ENCODE data around the gene CADM4.

DNA sequence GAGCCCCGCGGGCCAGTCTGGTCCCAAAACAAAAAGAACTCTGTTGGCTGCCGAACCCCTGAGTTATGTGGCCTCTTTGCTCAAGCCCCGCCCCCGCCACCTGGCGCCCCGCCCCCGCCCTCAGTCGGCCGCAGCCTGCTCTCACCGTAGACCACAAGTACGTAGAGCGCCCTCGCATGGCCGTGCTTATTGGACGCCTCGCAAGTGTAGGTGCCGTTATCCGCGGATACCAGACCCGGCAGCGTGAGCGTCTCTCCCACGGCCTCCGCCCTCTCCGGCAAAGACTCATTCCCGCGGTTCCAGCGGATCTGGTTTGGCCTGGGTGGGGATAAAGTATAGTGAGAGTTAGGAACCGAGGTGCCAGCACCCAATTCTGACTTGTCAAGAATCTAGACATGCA, 14.7 kb downstream of the CADM4 start:
- TF ChIP-seq POLR2A (IDR thresholded peaks at IDR 0.05): no peak
- TF ChIP-seq, protein P1, sequence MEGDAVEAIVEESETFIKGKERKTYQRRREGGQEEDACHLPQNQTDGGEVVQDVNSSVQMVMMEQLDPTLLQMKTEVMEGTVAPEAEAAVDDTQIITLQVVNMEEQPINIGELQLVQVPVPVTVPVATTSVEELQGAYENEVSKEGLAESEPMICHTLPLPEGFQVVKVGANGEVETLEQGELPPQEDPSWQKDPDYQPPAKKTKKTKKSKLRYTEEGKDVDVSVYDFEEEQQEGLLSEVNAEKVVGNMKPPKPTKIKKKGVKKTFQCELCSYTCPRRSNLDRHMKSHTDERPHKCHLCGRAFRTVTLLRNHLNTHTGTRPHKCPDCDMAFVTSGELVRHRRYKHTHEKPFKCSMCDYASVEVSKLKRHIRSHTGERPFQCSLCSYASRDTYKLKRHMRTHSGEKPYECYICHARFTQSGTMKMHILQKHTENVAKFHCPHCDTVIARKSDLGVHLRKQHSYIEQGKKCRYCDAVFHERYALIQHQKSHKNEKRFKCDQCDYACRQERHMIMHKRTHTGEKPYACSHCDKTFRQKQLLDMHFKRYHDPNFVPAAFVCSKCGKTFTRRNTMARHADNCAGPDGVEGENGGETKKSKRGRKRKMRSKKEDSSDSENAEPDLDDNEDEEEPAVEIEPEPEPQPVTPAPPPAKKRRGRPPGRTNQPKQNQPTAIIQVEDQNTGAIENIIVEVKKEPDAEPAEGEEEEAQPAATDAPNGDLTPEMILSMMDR (IDR thresholded peaks at IDR 0.05): no peak

All from thyroid gland (tissue), 4 donors.